Measurements from ENCODE around the gene ZNF662. TPM values are rescaled to one million over a fixed set of nuclear protein-coding genes. Genes with fewer than 3 reads are reported as not detected.

The ZNF662 gene
- total RNA-seq, 1 experiment from 2014 or later: 0.80 TPM

DNA sequence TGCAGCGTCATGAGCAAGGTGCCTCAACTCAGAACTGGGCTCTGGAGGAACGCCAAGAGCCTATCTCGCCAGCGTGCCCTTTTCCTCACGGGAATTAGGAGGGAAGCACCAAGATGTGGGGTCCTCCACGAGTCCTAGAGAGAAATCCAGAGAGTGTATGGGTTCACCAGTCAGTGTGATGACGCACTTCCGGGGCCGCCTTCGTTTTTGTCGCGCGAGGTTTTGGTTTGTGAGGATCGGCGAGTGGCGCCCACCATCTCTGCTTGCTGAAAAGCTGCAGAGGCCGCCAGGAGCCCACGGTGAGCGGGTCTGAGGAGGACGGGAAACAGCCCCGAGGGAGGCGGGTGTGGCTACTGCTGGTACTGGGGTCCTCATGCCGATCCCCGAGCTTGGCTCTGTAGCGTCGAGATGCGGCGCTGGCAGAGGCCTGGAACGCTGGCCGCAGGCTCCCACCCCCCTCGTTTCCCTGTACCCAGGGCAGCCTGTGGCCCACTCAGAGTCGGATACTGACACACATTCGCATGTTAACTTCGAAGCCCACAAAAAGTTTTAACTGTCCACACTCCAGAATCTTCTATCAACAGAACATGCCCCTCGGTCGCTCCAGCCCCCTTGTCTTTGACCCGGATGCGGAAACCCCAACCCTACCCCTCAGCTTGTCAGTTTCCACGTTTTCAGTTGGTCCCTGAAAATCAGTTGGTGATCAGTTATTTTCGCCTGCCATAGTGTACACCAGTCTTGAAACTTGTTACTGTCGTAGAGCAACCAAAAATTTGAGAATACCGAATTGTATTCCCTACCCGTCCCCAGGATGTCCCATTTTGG, 30.4 kb downstream of the ZNF662 start:
- DNase-seq (ENCODE audit: low read depth): no peak

DNA sequence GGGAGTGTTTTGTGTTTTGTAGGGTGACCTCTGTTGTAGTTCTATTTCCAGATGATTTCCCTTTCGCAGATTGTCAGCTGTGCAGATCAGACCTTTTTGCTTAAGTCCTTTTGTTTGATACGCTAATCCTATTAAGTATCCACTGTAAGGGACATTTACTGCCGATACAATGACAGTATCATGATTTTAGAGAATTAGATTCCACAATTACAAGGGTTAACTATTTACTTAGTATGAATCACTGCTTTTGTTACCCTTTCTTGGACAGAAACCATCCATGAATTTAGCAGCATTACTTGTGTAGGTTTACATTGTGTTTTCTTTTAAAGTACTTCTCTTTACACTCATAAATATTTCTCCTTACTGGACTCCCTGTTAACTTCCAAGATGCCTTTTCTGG, 31.4 kb downstream of the ZNF662 start:
- DNase-seq (ENCODE audit: low read depth): no peak

DNA sequence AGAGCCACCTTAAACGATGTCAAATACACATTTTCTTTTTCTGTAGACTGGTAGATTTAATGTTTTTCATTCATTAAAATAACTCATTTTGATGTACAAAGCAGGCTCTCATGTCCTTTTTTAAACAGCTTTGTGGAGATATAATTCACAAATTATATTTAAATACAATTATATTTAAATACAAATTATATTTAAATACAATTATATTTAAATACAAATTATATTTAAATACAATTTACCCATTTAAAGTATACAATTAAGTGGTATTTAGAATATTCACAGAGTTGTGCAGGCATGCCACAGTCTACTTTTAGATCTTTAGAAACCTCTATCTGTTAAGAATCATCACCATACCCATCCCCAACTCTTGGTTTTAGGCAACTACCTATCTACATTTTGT, 36.8 kb downstream of the ZNF662 start:
- no peak for DNase-seq (ENCODE audit: low read depth)

DNA sequence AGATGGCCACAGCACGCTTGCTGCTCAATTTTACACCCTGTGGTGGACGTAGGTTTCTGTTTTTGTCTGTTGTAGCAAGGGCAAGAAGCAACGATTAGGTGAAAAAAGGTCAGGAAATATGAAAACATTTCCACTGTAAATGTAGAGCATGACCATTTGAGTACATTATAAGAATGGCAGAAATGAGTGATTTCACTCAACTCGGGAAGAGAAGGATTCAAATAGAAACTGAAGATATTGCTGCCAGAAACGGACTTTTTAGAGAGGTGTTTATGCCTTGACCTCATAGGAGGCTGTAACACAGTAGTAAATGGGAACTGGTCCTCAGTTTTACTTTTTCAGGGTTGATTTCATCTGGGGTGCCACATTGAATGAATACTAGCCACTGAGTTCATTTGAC, 40.1 kb downstream of the ZNF662 start:
- DNase-seq (ENCODE audit: low read depth): no peak

- no peak for DNase-seq (ENCODE audit: low read depth)
Observed at GRCh38 chr3:42957573-42957972, 51.6 kb downstream of the ZNF662 start.

DNA sequence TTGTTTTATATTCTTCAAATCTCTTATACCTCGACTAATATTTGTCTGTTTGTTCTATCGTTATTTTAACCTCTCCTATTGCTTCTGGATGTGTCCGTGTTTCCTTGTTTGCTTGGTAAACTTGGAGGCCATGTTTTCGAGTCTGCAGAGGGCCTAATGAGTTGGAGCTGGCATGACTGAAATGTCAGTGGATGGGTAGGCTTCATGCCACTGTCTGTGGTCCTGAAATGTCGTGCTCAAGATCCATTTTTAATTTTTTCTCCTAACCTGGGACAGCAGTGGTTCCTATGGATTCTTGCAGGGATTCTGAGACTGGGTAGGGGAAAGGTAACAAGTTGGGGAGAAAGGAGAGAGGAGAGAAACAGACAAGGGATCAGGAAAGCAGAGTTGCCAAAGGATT, 54.3 kb downstream of the ZNF662 start:
- DNase-seq (ENCODE audit: low read depth): no peak

DNA sequence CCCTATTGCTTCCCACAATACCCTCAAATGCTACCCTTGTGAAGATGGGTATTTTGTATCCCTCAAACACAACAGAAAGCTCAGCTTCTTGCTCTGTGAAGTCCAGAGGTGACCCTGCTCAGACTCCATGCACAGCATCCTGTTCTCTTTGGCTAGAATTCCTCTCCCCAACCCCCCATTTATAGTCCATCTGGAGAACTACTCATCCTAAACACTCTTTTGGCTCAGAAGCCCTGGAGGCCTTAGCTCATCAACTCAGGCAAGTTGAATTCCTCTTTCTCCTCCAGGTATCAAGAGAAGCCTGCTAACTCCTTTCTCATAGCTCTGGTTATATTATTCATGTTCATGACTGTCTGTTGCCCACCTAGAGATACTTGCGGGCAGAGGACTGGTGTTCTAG, 54.8 kb downstream of the ZNF662 start:
- no peak for DNase-seq (ENCODE audit: low read depth)

DNA sequence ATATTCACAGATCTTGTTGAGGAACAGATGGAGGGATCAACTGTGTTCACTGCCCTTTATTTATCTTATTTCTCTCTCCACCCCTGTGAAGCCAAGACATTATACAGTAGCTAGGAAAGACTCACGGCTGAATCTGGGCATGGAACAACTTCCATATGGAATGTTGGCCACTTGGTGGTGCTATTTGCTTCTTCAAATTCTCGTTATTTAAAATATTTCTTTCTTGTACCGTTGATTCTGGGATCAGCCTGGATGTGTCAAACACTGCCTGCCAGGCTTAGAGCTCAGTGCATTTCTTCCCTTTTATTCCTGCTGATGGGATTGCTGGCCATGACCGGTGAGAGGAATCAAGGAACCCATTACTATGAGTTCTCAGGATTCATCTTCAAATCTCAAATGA, 55.7 kb downstream of the ZNF662 start:
- peak; percentile 29 for DNase-seq (ENCODE audit: low read depth)

DNA sequence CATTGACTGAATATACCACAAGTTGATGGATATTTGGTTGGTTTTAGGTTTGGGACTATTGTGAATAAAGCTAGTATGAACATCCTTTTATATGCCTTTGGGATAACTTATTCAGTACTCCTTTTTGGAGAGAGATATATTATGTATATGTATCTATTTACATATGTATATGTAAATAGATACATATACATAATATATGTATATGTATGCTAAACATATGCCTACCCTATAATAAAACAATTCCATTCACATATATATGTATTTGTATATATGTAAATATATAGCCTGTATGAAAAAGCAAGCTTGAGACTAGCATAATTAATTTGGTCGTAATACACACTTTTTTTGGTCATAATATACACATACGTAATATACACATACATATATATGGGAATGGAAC, 57.3 kb downstream of the ZNF662 start:
- no peak for DNase-seq (ENCODE audit: low read depth)

DNA sequence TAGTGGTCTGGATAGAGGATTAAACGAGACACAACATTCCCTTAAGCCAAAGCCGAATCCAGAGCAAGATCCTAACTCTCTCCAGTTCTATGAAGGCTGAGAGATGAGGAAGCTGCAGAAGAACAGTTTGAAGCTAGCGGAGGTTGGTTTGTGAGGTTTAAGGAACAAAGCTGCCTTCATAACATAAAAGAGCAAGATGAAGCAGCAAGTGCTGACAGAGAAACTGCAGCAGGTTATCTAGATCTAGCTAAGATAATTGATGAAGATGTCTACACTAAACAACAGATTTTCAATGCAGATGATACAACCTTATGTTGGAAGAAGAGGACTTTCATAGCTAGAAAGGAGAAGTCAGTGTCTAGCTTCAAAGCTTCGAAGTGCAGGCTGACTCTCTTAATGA, 58.3 kb downstream of the ZNF662 start:
- DNase-seq (ENCODE audit: low read depth): no peak

Other genes with a start within 250 kb of the ZNF662 start
- not detected in 2 replicates for gene KLHL40, start 220.6 kb upstream of the ZNF662 start, total RNA-seq (2014; rRNA removed; shearing (Covaris generic))
- gene HHATL, start 203.3 kb upstream of the ZNF662 start, total RNA-seq (2014; rRNA removed; shearing (Covaris generic)): not detected in 2 replicates
- 0.74 and 1.5 TPM in 2 replicates for gene CCDC13, start 132.9 kb upstream of the ZNF662 start, total RNA-seq (2014; rRNA removed; shearing (Covaris generic))
- 183 and 256 TPM in 2 replicates for gene HIGD1A, start 101.7 kb upstream of the ZNF662 start, total RNA-seq (2014; rRNA removed; shearing (Covaris generic))
- gene ACKR2, start 96.7 kb upstream of the ZNF662 start, total RNA-seq (2014; rRNA removed; shearing (Covaris generic)): 0.23 TPM in 1 of 2 replicates, not detected in the other
- gene CYP8B1, start 30.3 kb upstream of the ZNF662 start, total RNA-seq (2014; rRNA removed; shearing (Covaris generic)): not detected in 2 replicates
- gene GASK1A, start 73.2 kb downstream of the ZNF662 start, total RNA-seq (2014; rRNA removed; shearing (Covaris generic)): 0.11 TPM in 1 of 2 replicates, not detected in the other
- 15.3 and 20.7 TPM in 2 replicates for gene POMGNT2, start 199.9 kb downstream of the ZNF662 start, total RNA-seq (2014; rRNA removed; shearing (Covaris generic))